NB4 (cell line): ENCODE measurements around the gene DSCAML1.

ENCODE experiments used
- CTCF ChIP-seq: IDR thresholded peaks from one replicate; pipeline ENCODE4 v1.5.1; 2012; ENCODE audit warnings: low read depth, low read length
- MAX ChIP-seq: IDR thresholded peaks from 2 replicates; pipeline ENCODE4 v1.6.1; 2011; ENCODE audit warnings: low read depth, low read length
- POLR2A ChIP-seq: IDR thresholded peaks from 2 replicates; pipeline ENCODE4 v1.6.1; 2011; ENCODE audit warnings: mild to moderate bottlenecking; ENCODE audit not compliant: insufficient read length; ENCODE audit errors: extremely low read depth

- TF ChIP-seq CTCF = no peak
- TF ChIP-seq POLR2A = no peak
- TF ChIP-seq MAX = no peak
These were observed 239.7 kb downstream of the DSCAML1 start for GRCh38 chr11:117557361-117557760.
